ENCODE data around the gene MEOX1.
"Not testable (repeated sequence)": the region's sequence is repeated elsewhere in the genome, so short reads cannot be mapped to it uniquely, and the experiment has no call there.

Gene MEOX1

GRCh38 chr17:43661699-43662412, at the start of gene MEOX1:
Gene MEOX1, minus strand, starts transcription at chr17:43661922. Its CDS starts 388 bp downstream, at chr17:43661534.
- DNase-seq (ENCODE audit: low spot score): no peak

DNA sequence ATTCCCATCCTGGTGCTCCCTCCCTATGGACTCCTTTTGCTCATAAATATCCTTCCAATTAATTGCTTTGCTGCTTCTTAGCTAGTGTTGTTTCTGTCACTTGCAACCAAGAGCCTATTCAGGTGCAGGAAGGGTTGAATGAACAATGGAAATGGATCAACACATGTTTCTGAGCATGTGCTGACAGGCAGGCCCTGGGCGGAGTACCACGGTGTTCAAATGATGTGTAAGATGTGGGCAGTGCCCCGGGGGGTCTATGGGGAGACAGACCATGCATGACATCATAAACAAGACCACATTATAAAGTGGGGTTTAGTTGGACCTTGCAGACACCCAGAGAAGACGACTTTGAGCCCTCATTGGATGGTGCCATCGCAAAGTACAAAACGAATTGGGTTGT, 48.4 kb upstream of the MEOX1 start:
- no peak for DNase-seq (ENCODE audit: low spot score)

DNA sequence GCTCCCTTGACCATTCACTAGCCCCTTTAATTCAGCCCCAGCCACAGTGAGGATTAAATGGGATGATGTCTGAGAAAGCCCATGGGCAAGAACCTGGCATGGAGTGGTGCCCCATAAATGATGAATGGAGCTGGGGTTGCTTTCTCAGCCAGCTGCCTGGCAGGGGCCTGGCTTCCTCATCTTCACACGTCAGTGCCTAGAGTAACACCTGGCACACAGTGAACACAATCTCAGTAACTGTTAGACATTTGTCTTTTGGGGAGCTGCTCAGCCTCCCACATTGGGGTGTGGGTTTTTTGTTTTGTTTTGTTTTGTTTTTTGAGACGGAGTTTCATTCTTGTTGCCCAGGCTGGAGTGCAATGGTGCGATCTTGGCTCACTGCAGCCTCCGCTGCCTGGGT, 47.5 kb upstream of the MEOX1 start:
- no peak for DNase-seq (ENCODE audit: low spot score)

GRCh38 chr17:43707184-43707583, 45.5 kb upstream of the MEOX1 start:
- DNase-seq (ENCODE audit: low spot score): no peak

GRCh38 chr17:43706235-43706634, 44.5 kb upstream of the MEOX1 start:
- no peak for DNase-seq (ENCODE audit: low spot score)

DNA sequence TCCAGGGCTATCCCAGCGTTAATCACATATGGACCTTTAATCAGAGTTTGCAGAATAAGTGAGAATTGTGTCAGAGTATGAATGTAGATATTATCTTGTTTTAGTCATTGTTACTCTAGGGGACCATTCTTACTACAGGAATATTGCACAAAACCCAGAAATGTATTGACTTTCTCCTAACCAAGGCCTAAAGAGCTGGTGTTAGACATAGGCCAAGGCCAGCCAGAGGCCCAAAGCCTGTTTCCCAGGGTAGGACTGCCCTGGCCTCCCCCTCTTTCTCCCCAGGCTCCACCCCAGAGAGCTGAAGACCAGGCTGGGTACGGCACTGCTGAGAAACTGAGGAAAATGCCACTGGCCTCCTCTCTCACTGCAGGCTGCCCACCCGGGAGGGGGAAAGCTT, 41.9 kb upstream of the MEOX1 start:
- no peak for DNase-seq (ENCODE audit: low spot score)

- DNase-seq (ENCODE audit: low spot score): no peak
These were observed 40.9 kb upstream of the MEOX1 start for GRCh38 chr17:43702637-43703036.

GRCh38 chr17:43701318-43701743, 39.6 kb upstream of the MEOX1 start:
- no peak for DNase-seq (ENCODE audit: low spot score)

GRCh38 chr17:43699438-43699756, 37.7 kb upstream of the MEOX1 start:
- DNase-seq (ENCODE audit: low spot score): no peak

- no peak for DNase-seq (ENCODE audit: low spot score)
These were observed 37.1 kb upstream of the MEOX1 start for GRCh38 chr17:43698678-43699437.

DNA sequence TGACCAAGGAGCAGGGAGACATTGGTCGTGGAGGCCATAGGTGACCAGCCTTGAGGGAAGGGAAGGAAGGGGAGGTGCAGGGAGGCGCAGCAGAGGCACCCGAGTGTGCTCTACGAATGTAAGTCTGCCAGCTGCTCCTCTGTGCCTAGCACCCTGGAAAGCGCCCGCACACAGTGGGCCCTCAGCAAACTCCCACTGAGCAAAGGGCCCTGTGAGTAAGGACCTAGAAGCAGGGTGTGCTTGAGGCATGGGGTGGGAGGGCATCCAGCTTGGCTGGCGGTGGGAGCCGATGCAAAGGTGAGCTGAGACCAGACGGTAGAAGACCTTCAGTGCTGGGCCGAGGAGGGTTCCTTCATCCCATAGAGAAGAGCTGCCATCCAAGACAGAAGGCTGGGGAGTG, 36.2 kb upstream of the MEOX1 start:
- DNase-seq (ENCODE audit: low spot score): no peak

DNA sequence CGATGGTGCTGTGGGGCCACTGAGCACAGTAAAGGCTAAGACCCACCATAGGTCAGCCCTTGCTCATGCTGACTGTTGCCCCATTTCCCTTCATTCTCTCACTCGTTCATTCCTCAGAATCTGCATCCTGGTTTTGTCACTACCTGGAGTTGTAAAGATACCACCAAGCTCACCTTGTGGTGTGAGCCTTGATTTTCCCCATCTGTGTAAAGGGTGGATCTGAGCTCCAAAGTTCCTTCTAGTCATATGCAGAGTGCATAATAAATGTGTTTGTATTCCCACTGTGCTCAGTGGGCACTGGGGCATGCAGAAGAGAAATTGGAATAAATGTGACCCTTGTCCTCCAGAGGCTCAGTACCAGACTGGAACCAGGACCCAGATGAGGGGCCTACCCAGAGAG, 35.2 kb upstream of the MEOX1 start:
- DNase-seq (ENCODE audit: low spot score): no peak

- DNase-seq (ENCODE audit: low spot score): no peak
These were observed 34.5 kb upstream of the MEOX1 start for GRCh38 chr17:43695970-43696865.

- DNase-seq (ENCODE audit: low spot score): peak; percentile 91
These were observed 32.6 kb upstream of the MEOX1 start for GRCh38 chr17:43694081-43694870.

GRCh38 chr17:43691317-43691693, 29.6 kb upstream of the MEOX1 start:
- DNase-seq (ENCODE audit: low spot score): no peak

GRCh38 chr17:43690624-43691316, 29.0 kb upstream of the MEOX1 start:
- no peak for DNase-seq (ENCODE audit: low spot score)

DNA sequence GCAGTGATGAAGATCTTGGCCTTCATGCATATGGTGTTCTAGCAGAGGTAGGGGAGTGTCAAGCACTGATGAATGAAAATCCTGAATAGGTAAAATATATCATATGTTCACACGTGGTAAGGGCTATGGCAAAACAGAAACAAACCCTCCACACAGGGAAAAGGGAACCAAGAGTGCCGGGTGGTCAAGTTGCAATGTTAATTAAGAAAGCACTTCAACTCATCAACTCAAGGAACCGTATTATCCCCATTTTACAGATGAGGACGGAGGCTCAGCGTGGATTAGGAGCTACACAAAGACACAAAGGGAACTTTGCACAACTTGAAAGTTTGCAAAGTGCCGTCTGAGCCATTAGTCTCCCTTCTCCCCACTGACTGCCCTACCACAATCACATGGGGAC, 28.1 kb upstream of the MEOX1 start:
- DNase-seq (ENCODE audit: low spot score): no peak

GRCh38 chr17:43689131-43689530, 27.4 kb upstream of the MEOX1 start:
- DNase-seq (ENCODE audit: low spot score): no peak

DNA sequence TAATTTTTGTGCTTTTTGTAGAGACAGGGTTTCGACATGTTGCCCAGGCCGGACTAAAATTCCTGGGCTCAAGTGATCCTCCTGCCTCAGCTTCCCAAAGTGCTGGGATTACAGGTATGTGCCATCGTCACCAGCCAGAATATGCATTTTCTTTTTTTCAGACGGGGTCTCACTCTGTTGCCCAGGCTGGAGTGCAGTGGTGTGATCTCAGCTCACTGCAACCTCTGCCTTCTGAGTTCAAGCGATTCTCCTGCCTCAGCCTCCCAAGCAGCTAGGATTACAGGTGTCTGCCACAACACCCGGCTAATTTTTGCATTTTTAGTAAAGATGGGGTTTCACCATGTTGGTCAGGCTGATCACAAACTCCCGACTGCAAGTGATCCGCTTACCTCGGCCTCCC, 25.2 kb upstream of the MEOX1 start:
- DNase-seq (ENCODE audit: low spot score): not testable (repeated sequence)

GRCh38 chr17:43683928-43684653, 22.4 kb upstream of the MEOX1 start:
- DNase-seq (ENCODE audit: low spot score): no peak

DNA sequence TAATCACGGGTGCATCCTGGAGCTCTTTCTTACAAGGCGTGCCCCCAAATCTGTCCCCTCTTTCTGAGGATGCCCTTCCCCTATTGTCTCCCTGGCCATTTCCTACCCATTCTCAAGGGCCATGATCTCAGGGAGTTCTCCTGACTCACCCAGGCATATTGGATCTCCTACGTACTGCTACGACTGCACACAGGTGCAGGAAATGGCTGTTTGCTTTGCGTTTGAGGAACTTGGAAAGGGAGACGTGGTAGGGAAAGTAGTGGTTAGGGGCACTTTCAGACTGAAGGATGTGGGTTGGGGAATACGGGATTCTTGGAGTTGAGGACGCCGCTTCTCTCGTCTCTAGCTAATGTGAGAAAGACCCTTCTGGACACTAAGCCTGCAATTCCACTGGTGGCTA, 18.7 kb upstream of the MEOX1 start:
- no peak for DNase-seq (ENCODE audit: low spot score)
